Lung (tissue), 12 donors: ENCODE results near the gene TNFRSF21. TPM values are rescaled to one million over a fixed set of nuclear protein-coding genes. Genes with fewer than 3 reads are reported as not detected.

Source experiments
- ATAC-seq: fragments of 200-7000 bp; cut with Tn5 transposase; one replicate; pipeline ENCODE4 v1.9.1; 2020; ENCODE audit warnings: moderate number of reproducible peaks; ENCODE audit not compliant: insufficient read depth, low FRiP score
- DNase-seq, 3 donors: peaks; one replicate each; pipeline ENCODE4 v3.0.0-alpha.2; 2013 to 2017
- H3K27ac ChIP-seq, 2 donors: one replicate each; pipeline ENCODE4 v1.5.1; 2013; ENCODE audit warnings: mild to moderate bottlenecking in 2 of 2, moderate library complexity in 2 of 2, control low read depth in 1 of 2, inconsistent platforms in 1 of 2, low read depth in 1 of 2, low read length in 1 of 2
- H3K27me3 ChIP-seq, 3 donors: one replicate each; pipeline ENCODE4 v1.5.1; 2013; ENCODE audit warnings: low read length in 2 of 3; ENCODE audit not compliant: control insufficient read depth in 3 of 3, insufficient read depth in 3 of 3
- H3K36me3 ChIP-seq, 4 donors: one replicate each; pipeline ENCODE4 v1.5.1; 2013; ENCODE audit warnings: low read length in 4 of 4, mild to moderate bottlenecking in 1 of 4, moderate library complexity in 1 of 4; ENCODE audit not compliant: control insufficient read depth in 4 of 4, insufficient read depth in 4 of 4
- H3K4me1 ChIP-seq, 5 donors: one replicate each; pipeline ENCODE4 v1.5.1; 2013; ENCODE audit warnings: low read length in 5 of 5, mild to moderate bottlenecking in 2 of 5, moderate library complexity in 1 of 5; ENCODE audit not compliant: control insufficient read depth in 5 of 5, insufficient read depth in 5 of 5
- H3K4me3 ChIP-seq: one replicate; pipeline ENCODE4 v1.5.1; 2013; ENCODE audit warnings: mild to moderate bottlenecking, control low read depth, moderate library complexity
- H3K9ac ChIP-seq, 2 donors: one replicate each; pipeline ENCODE4 v1.5.1; 2013; ENCODE audit warnings: low read length in 2 of 2, control low read depth in 1 of 2; ENCODE audit not compliant: insufficient read depth in 1 of 2
- H3K9me3 ChIP-seq, 4 donors: one replicate each; pipeline ENCODE4 v1.5.1; 2013; ENCODE audit warnings: low read length in 3 of 4, mild to moderate bottlenecking in 1 of 4, moderate library complexity in 1 of 4; ENCODE audit not compliant: control insufficient read depth in 4 of 4, insufficient read depth in 3 of 4
- CTCF ChIP-seq: IDR thresholded peaks from 2 replicates; pipeline ENCODE4 v1.5.1; 2012; ENCODE audit warnings: mild to moderate bottlenecking; ENCODE audit errors: control extremely low read depth, extremely low read depth
- WGBS, 2 donors: extraction: QIAGEN DNeasy Blood & Tissue Kit; methylation state at CpG; one replicate each; pipeline ENCODE4 v1.1.7; 2013; 5-methylcytosine and 5-hydroxymethylcytosine counted together
- polyA plus RNA-seq, 2 donors: library from polyadenylated mRNA; stranded (reverse); fragments of 200-250 nt; gene quantifications; one replicate each; pipeline ENCODE4 v1.2.1, GENCODE V29; 2013
- total RNA-seq, 2 donors: library from RNA; depleted of rRNA in 1 of 2; stranded (reverse); fragments of >200 nt in 1 of 2; gene quantifications; one replicate each; pipeline ENCODE4 v1.2.1, GENCODE V29; 2014 to 2021
- donor health status: control.
- donor health status: control.
- donor health status: Bipolar disorder and iron deficiency.
- donor health status: healthy.
- donor health status: DM: yes; HTN: yes; CAD: no.

TNFRSF21 gene
- total and polyA plus RNA-seq, 4 donors, result 11.1 to 36.6 (median 24.5) TPM

- H3K4me1 ChIP-seq, result peaks cover 0 to 4% (median 0%) of the 10 kb centered on the region in 5 donors
- no peaks in the 10 kb centered on the region for H3K36me3 ChIP-seq
- no peak overlapping the region for H3K4me3 ChIP-seq
- H3K27me3 ChIP-seq, result no peaks in the 10 kb centered on the region
- ATAC-seq, result no peak
- no peak for TF ChIP-seq CTCF
- no peak for DNase-seq
- H3K9ac ChIP-seq, result no peak overlapping the region
- no peak overlapping the region for H3K27ac ChIP-seq
- 86 to 89% methylated on average over 4 of the region's 4 CpGs for WGBS, 2 donors
- no peaks in the 10 kb centered on the region for H3K9me3 ChIP-seq
These were observed 46.4 kb downstream of the TNFRSF21 start for GRCh38 chr6:47263268-47263667.

GRCh38 chr6:47262231-47262630 lies 47.5 kb downstream of the TNFRSF21 start:
- no peak overlapping the region for H3K9ac ChIP-seq
- WGBS, 2 donors, result 84 to 85% methylated on average over 1 of the region's 1 CpG
- no peak overlapping the region for H3K27ac ChIP-seq
- no peaks in the 10 kb centered on the region for H3K36me3 ChIP-seq
- peaks cover 0 to 4% (median 0%) of the 10 kb centered on the region in 5 donors for H3K4me1 ChIP-seq
- H3K4me3 ChIP-seq, result no peak overlapping the region
- no peaks in the 10 kb centered on the region for H3K27me3 ChIP-seq
- DNase-seq (no peak), ATAC-seq (no peak)
- TF ChIP-seq CTCF, result no peak
- H3K9me3 ChIP-seq, result peaks cover 0 to 2% (median 0%) of the 10 kb centered on the region in 4 donors

- ATAC-seq, result no peak
- peaks cover 0 to 2% (median 0%) of the 10 kb centered on the region in 4 donors for H3K9me3 ChIP-seq
- no peak overlapping the region for H3K9ac ChIP-seq
- no peak for TF ChIP-seq CTCF
- no peak overlapping the region for H3K4me3 ChIP-seq
- no peak for DNase-seq
- WGBS, 2 donors, result 79 to 97% methylated on average over 1 of the region's 1 CpG
- no peak overlapping the region for H3K27ac ChIP-seq
- no peaks in the 10 kb centered on the region for H3K36me3 ChIP-seq
- peaks cover 0 to 4% (median 0%) of the 10 kb centered on the region in 5 donors for H3K4me1 ChIP-seq
- H3K27me3 ChIP-seq, result no peaks in the 10 kb centered on the region
These were observed 48.5 kb downstream of the TNFRSF21 start for GRCh38 chr6:47261191-47261590.

- Histone ChIP-seq H3K27ac (no peak overlapping the region), H3K4me1 (peaks cover 0 to 4% (median 0%) of the 10 kb centered on the region in 5 donors), H3K27me3 (no peaks in the 10 kb centered on the region), H3K36me3 (peaks cover 0 to under 1% (median 0%) of the 10 kb centered on the region in 4 donors), H3K4me3 (no peak overlapping the region), H3K9me3 (peaks cover 0 to 2% (median 0%) of the 10 kb centered on the region in 4 donors), H3K9ac (no peak overlapping the region)
- 53 to 71% methylated on average over 4 of the region's 4 CpGs for WGBS, 2 donors
- no peak for ATAC-seq
- no peak for TF ChIP-seq CTCF
- no peak for DNase-seq
These were observed 49.7 kb downstream of the TNFRSF21 start for GRCh38 chr6:47260021-47260420.
